Endothelial cell (in vitro differentiated cells): ENCODE measurements around the gene STAM. TPM values are rescaled to one million over a fixed set of nuclear protein-coding genes. Genes with fewer than 3 reads are reported as not detected.

Source experiments
- DNase-seq: peaks from one replicate; pipeline ENCODE4 v3.0.0; 2021; ENCODE audit warnings: low spot score
- H3K27ac Mint-ChIP-seq: one replicate; pipeline ENCODE4 v1.8.0; 2021; ENCODE audit warnings: mixed read lengths, inconsistent platforms; ENCODE audit not compliant: unreplicated experiment
- H3K27me3 Mint-ChIP-seq: one replicate; pipeline ENCODE4 v1.8.0; 2021; ENCODE audit warnings: mild to moderate bottlenecking, moderate library complexity, mixed read lengths, inconsistent platforms; ENCODE audit not compliant: unreplicated experiment
- H3K36me3 Mint-ChIP-seq: one replicate; pipeline ENCODE4 v1.8.0; 2021; ENCODE audit warnings: mild to moderate bottlenecking, low read depth, mixed read lengths, inconsistent platforms; ENCODE audit not compliant: unreplicated experiment
- H3K4me1 Mint-ChIP-seq: one replicate; pipeline ENCODE4 v1.8.0; 2021; ENCODE audit warnings: mild to moderate bottlenecking, mixed read lengths, inconsistent platforms; ENCODE audit not compliant: unreplicated experiment
- H3K4me3 Mint-ChIP-seq: one replicate; pipeline ENCODE4 v1.8.0; 2021; ENCODE audit warnings: mild to moderate bottlenecking, mixed read lengths, inconsistent platforms; ENCODE audit not compliant: unreplicated experiment
- H3K9me3 Mint-ChIP-seq: one replicate; pipeline ENCODE4 v1.8.0; 2021; ENCODE audit warnings: mixed read lengths, inconsistent platforms; ENCODE audit not compliant: unreplicated experiment
- total RNA-seq: library from RNA; stranded (reverse); fragmentation: NEBNext Ultra II Directional; extraction: Animal tissue kit (Norgen Biotek cat#: 25700); gene quantifications from one replicate; pipeline ENCODE4 v1.2.1, GENCODE V29; 2021; ENCODE audit not compliant: unreplicated experiment
- TF ChIP-seq, protein P1 (sequence below): fragments of 200-600 bp; sonication (generic); IDR thresholded peaks from one replicate; pipeline ENCODE4 v1.5.0; 2021; ENCODE audit warnings: antibody characterized with exemption; ENCODE audit not compliant: unreplicated experiment

The STAM gene
- total RNA-seq, 1 donor from 2014 or later: 22.0 TPM

DNA sequence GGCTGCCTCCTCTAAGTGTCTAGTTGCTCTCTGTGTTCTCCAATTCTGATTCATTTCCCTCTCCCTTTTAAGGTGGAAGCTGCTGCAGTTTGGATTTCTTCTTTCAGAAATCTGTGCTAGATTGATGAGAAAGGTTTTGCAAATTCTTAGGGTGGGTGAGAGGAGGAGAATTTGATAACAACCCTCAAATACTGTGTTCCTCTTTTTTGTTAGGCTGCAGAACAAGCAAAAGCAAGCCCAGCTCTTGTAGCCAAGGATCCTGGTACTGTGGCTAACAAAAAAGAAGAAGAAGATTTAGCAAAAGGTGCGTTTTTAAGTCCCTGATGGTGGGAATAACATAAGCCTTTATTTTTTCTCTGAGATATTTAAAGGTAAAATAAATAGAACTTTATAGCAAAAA is 49.1 kb downstream of the STAM start:
- TF ChIP-seq, protein P1, sequence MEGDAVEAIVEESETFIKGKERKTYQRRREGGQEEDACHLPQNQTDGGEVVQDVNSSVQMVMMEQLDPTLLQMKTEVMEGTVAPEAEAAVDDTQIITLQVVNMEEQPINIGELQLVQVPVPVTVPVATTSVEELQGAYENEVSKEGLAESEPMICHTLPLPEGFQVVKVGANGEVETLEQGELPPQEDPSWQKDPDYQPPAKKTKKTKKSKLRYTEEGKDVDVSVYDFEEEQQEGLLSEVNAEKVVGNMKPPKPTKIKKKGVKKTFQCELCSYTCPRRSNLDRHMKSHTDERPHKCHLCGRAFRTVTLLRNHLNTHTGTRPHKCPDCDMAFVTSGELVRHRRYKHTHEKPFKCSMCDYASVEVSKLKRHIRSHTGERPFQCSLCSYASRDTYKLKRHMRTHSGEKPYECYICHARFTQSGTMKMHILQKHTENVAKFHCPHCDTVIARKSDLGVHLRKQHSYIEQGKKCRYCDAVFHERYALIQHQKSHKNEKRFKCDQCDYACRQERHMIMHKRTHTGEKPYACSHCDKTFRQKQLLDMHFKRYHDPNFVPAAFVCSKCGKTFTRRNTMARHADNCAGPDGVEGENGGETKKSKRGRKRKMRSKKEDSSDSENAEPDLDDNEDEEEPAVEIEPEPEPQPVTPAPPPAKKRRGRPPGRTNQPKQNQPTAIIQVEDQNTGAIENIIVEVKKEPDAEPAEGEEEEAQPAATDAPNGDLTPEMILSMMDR: no peak
- Mint-ChIP-seq H3K27me3 (peaks cover under 1% of the 10 kb centered on the region), H3K36me3 (peaks cover under 1% of the 10 kb centered on the region), H3K9me3 (no peaks in the 10 kb centered on the region), H3K27ac (no peak overlapping the region), H3K4me1 (no peaks in the 10 kb centered on the region), H3K4me3 (no peak overlapping the region)
- DNase-seq: no peak

DNA sequence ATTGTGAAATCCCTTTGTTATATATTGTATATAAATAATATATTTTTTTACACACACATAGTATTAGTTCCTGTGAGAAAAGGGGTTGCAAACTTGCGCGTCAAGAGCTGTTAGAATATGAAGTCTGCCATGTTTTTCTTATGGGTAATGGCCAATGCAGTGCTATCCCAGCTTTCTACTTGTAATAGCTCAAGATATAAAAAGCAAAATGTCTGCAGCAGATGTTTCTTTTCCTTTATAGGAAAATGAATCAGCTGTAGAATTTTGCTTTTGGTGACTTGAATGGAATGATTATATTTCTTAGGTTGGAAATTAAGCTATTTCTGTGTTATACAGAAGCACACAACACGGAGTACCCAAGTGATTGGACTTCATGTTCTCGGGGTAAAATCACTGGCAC is 54.7 kb downstream of the STAM start:
- Mint-ChIP-seq H3K4me3 (no peak overlapping the region), H3K27me3 (no peaks in the 10 kb centered on the region), H3K36me3 (peaks cover 4% of the 10 kb centered on the region), H3K27ac (no peak overlapping the region), H3K9me3 (no peaks in the 10 kb centered on the region), H3K4me1 (no peaks in the 10 kb centered on the region)
- no peak for DNase-seq
- TF ChIP-seq, protein P1: no peak

DNA sequence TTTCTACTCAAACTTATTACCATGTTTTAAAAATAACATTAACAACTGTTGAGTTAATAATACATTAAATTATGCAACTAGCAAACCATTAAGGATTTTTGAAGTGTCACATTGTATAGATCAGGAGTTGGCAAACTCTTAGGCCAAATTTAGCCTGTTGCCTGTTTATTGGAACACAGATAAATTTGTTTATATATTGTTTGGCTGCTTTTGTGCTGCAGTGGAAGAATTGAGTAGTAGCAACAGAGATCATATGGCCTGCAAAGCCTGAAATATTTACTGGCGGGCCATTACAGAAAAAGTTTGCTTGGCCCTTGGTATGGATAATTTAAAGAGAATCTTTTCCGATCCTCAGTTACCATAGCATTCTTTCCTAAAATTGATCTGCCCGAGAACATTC is 57.4 kb downstream of the STAM start:
- no peak overlapping the region for H3K4me3 Mint-ChIP-seq
- no peaks in the 10 kb centered on the region for H3K9me3 Mint-ChIP-seq
- peaks cover 7% of the 10 kb centered on the region for H3K36me3 Mint-ChIP-seq
- no peak for DNase-seq
- H3K4me1 Mint-ChIP-seq: no peaks in the 10 kb centered on the region
- no peak overlapping the region for H3K27ac Mint-ChIP-seq
- no peaks in the 10 kb centered on the region for H3K27me3 Mint-ChIP-seq
- TF ChIP-seq, protein P1: no peak

DNA sequence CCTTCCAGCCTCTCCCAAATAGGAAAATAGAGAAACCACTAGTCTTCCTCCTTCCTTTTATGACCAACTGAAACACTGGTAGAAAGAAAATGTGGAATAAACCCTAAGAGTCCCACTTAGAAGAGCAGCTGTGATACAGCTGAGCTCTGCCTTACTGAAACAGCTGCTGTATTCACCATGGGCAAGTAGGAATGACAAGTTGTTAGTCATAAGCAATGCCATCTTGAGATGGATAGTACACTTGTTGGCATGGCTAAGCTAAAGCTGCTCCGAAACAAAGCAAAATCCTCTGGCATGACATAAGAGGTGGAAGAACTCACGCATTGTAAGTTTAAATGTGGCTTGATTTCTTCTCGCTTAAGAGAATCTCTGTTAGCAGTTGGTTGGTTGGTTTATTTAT is 59.8 kb downstream of the STAM start:
- Mint-ChIP-seq H3K27me3 (no peaks in the 10 kb centered on the region), H3K4me1 (no peaks in the 10 kb centered on the region), H3K27ac (no peak overlapping the region), H3K4me3 (no peak overlapping the region), H3K36me3 (peaks cover 7% of the 10 kb centered on the region), H3K9me3 (no peaks in the 10 kb centered on the region)
- TF ChIP-seq, protein P1: no peak
- DNase-seq: no peak

DNA sequence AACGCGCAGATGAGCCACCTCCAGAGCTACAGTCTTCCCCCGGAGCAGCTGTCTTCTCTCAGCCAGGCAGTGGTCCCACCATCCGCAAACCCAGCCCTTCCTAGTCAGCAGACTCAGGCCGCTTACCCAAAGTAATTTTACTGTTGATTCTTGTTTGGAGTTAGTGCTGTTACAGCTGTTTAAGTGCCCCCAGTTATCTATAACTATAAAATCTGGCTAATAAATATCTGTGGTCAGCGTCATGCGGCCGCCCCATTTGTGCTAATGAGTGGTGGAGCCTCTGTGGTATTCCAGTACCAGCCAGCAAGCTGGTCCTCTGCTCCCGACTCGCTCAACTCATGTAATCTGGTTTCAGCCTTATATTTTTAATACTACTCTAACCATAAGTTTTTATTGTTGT is 64.9 kb downstream of the STAM start:
- Mint-ChIP-seq H3K9me3 (no peaks in the 10 kb centered on the region), H3K4me1 (peaks cover 12% of the 10 kb centered on the region), H3K27ac (no peak overlapping the region), H3K4me3 (no peak overlapping the region), H3K27me3 (no peaks in the 10 kb centered on the region), H3K36me3 (peaks cover 20% of the 10 kb centered on the region)
- TF ChIP-seq, protein P1: no peak
- DNase-seq: no peak
